ENCODE results near the gene FAM25G.

DNA sequence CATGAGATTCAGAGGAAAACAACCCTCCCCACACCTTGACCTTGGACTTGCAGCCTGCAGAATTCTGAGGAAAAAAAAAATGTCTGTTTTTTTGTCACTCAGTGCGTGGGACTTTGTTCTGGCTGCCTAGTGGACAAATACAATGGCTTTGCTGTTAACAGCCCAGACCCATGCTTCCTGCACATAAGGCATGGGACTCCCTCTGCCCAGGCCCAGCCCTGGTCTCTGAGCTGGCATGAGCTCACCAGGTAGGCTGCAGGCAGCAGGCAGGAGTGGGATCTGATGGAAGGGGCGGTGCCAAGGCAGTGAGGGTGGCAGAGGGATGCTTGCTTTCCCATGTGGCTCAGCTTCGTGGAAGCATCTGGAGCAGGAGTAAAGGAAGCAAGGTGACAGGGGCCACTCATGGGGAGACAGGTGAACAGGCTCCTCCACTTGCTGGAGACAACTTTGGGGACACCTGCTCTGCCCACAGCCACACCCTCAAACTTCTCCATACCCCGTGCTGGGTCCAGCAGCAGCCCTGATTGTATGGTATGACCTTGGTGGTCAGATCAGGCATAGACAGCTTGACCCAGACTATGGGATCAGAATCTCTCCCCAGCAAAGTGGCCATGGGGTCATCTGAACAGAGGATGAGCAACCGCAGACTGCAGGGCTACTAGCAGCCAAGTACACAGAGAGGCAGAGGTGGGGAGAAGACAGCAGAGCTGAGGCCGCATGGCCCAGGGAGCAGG, 34.5 kb downstream of the FAM25G start:
- TF ChIP-seq CREB1 (CRISPR knock-in tag; IDR thresholded peaks at IDR 0.05) (no peak), ZNF121 (CRISPR knock-in tag; IDR thresholded peaks at IDR 0.05) (no peak), KAT7 (CRISPR knock-in tag; IDR thresholded peaks at IDR 0.05; ENCODE audit: borderline replicate concordance) (no peak), NR1H2 (CRISPR knock-in tag; IDR thresholded peaks at IDR 0.05) (no peak), JUN (CRISPR knock-in tag; IDR thresholded peaks at IDR 0.05) (no peak), NFATC4 (CRISPR knock-in tag; IDR thresholded peaks at IDR 0.05) (no peak)
- TF ChIP-seq, protein P1, sequence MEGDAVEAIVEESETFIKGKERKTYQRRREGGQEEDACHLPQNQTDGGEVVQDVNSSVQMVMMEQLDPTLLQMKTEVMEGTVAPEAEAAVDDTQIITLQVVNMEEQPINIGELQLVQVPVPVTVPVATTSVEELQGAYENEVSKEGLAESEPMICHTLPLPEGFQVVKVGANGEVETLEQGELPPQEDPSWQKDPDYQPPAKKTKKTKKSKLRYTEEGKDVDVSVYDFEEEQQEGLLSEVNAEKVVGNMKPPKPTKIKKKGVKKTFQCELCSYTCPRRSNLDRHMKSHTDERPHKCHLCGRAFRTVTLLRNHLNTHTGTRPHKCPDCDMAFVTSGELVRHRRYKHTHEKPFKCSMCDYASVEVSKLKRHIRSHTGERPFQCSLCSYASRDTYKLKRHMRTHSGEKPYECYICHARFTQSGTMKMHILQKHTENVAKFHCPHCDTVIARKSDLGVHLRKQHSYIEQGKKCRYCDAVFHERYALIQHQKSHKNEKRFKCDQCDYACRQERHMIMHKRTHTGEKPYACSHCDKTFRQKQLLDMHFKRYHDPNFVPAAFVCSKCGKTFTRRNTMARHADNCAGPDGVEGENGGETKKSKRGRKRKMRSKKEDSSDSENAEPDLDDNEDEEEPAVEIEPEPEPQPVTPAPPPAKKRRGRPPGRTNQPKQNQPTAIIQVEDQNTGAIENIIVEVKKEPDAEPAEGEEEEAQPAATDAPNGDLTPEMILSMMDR (IDR thresholded peaks at IDR 0.05): no peak
- TF ChIP-seq, protein P2, sequence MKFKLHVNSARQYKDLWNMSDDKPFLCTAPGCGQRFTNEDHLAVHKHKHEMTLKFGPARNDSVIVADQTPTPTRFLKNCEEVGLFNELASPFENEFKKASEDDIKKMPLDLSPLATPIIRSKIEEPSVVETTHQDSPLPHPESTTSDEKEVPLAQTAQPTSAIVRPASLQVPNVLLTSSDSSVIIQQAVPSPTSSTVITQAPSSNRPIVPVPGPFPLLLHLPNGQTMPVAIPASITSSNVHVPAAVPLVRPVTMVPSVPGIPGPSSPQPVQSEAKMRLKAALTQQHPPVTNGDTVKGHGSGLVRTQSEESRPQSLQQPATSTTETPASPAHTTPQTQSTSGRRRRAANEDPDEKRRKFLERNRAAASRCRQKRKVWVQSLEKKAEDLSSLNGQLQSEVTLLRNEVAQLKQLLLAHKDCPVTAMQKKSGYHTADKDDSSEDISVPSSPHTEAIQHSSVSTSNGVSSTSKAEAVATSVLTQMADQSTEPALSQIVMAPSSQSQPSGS (CRISPR knock-in tag; IDR thresholded peaks at IDR 0.05; ENCODE audit: borderline replicate concordance, low read depth): no peak
- TF ChIP-seq, protein P3, sequence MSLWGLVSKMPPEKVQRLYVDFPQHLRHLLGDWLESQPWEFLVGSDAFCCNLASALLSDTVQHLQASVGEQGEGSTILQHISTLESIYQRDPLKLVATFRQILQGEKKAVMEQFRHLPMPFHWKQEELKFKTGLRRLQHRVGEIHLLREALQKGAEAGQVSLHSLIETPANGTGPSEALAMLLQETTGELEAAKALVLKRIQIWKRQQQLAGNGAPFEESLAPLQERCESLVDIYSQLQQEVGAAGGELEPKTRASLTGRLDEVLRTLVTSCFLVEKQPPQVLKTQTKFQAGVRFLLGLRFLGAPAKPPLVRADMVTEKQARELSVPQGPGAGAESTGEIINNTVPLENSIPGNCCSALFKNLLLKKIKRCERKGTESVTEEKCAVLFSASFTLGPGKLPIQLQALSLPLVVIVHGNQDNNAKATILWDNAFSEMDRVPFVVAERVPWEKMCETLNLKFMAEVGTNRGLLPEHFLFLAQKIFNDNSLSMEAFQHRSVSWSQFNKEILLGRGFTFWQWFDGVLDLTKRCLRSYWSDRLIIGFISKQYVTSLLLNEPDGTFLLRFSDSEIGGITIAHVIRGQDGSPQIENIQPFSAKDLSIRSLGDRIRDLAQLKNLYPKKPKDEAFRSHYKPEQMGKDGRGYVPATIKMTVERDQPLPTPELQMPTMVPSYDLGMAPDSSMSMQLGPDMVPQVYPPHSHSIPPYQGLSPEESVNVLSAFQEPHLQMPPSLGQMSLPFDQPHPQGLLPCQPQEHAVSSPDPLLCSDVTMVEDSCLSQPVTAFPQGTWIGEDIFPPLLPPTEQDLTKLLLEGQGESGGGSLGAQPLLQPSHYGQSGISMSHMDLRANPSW (CRISPR knock-in tag; conservative IDR thresholded peaks at IDR 0.05; ENCODE audit: low read depth): no peak
- TF ChIP-seq, protein P4, sequence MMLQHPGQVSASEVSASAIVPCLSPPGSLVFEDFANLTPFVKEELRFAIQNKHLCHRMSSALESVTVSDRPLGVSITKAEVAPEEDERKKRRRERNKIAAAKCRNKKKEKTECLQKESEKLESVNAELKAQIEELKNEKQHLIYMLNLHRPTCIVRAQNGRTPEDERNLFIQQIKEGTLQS (CRISPR knock-in tag; conservative IDR thresholded peaks at IDR 0.05): no peak

All from WTC11 (cell line).